Astrocyte of the spinal cord (primary cell): ENCODE data around the gene ENPP1.
A peak's percentile ranks its signal among the peaks of the same experiment; 100 is the strongest.

Experiments used
- DNase-seq: peaks from one replicate; pipeline ENCODE4 v3.0.0; 2011; ENCODE audit warnings: low read depth, low spot score
- H3K4me3 ChIP-seq: 2 replicates; pipeline ENCODE4 v1.5.1; 2011; ENCODE audit warnings: low read depth, mild to moderate bottlenecking, low read length, moderate library complexity
- CTCF ChIP-seq: IDR thresholded peaks from 2 replicates; pipeline ENCODE4 v1.5.1; 2012; ENCODE audit warnings: low read depth, mild to moderate bottlenecking, low read length, inconsistent platforms
- in situ Hi-C: cut with HindIII; loops from 2 replicates; pipeline ENCODE4 v1.10.0; 2017; ENCODE audit warnings: low sequenced_read_pairs

ENPP1 gene

GRCh38 chr6:131840936-131841583 is 33.2 kb downstream of the ENPP1 start:
- TF ChIP-seq CTCF: no peak
- H3K4me3 ChIP-seq: no peak overlapping the region
- in situ Hi-C loops: no loop called here
- DNase-seq: no peak

- no peak for DNase-seq
- in situ Hi-C loops: no loop called here
- TF ChIP-seq CTCF: no peak
- H3K4me3 ChIP-seq: no peak overlapping the region
Measured at GRCh38 chr6:131843768-131844167, 35.9 kb downstream of the ENPP1 start.

- in situ Hi-C loops: no loop called here
- no peak overlapping the region for H3K4me3 ChIP-seq
- TF ChIP-seq CTCF: no peak
- peak; percentile 19 for DNase-seq
Measured at GRCh38 chr6:131844243-131844841, 36.5 kb downstream of the ENPP1 start.

- DNase-seq: no peak
- no peak for TF ChIP-seq CTCF
- in situ Hi-C loops: no loop called here
- H3K4me3 ChIP-seq: no peak overlapping the region
Measured at GRCh38 chr6:131846023-131846663, 38.3 kb downstream of the ENPP1 start.

- TF ChIP-seq CTCF: no peak
- no peak overlapping the region for H3K4me3 ChIP-seq
- in situ Hi-C loops: no loop called here
- no peak for DNase-seq
Measured at GRCh38 chr6:131846905-131847304, 39.1 kb downstream of the ENPP1 start.

GRCh38 chr6:131849799-131850198 is 42.0 kb downstream of the ENPP1 start:
- TF ChIP-seq CTCF: no peak
- in situ Hi-C loops: no loop called here
- no peak overlapping the region for H3K4me3 ChIP-seq
- no peak for DNase-seq
